Smooth muscle cell (in vitro differentiated cells): Measurements from ENCODE around the gene PRAC1. TPM values are rescaled to one million over a fixed set of nuclear protein-coding genes. Genes with fewer than 3 reads are reported as not detected.

Source experiments
- DNase-seq: peaks from one replicate; lab custom pipeline; 2025; ENCODE audit not compliant: unreplicated experiment; lab: John Stamatoyannopoulos, UW
- H2AFZ ChIP-seq: fragments of 200-600 bp; sonication (generic); 2 replicates; pipeline ENCODE4 v1.6.0; 2016; ENCODE audit warnings: antibody characterized with exemption, low read depth, mild to moderate bottlenecking
- H3F3A ChIP-seq: fragments of 200-600 bp; sonication (generic); 2 replicates; pipeline ENCODE4 v1.6.0; 2017; ENCODE audit warnings: antibody characterized with exemption, low read depth
- H3K27ac ChIP-seq: fragments of 200-600 bp; sonication (generic); 2 replicates; pipeline ENCODE4 v1.5.1; 2016; ENCODE audit warnings: low read depth, mild to moderate bottlenecking
- H3K27me3 ChIP-seq: fragments of 200-600 bp; sonication (generic); 2 replicates; pipeline ENCODE4 v1.6.1; 2016; ENCODE audit warnings: low read depth, mild to moderate bottlenecking
- H3K36me3 ChIP-seq: fragments of 200-600 bp; sonication (generic); 2 replicates; pipeline ENCODE4 v1.5.1; 2016; ENCODE audit warnings: low read depth
- H3K4me1 ChIP-seq: fragments of 200-600 bp; sonication (generic); 2 replicates; pipeline ENCODE4 v1.5.1; 2016; ENCODE audit warnings: low read depth
- H3K4me2 ChIP-seq: fragments of 200-600 bp; sonication (generic); 2 replicates; pipeline ENCODE4 v1.6.0; 2016; ENCODE audit warnings: mild to moderate bottlenecking
- H3K4me3 ChIP-seq: fragments of 200-600 bp; sonication (generic); 2 replicates; pipeline ENCODE4 v1.5.1; 2016; ENCODE audit warnings: mild to moderate bottlenecking
- H3K79me2 ChIP-seq: fragments of 200-600 bp; sonication (generic); 2 replicates; pipeline ENCODE4 v1.6.0; 2016; ENCODE audit warnings: low read depth, mild to moderate bottlenecking
- H3K9ac ChIP-seq: fragments of 200-600 bp; sonication (generic); 2 replicates; pipeline ENCODE4 v1.6.0; 2016; ENCODE audit warnings: low read depth
- H3K9me3 ChIP-seq: fragments of 200-600 bp; sonication (generic); replicated peaks from 2 replicates; pipeline ENCODE4 v1.5.1; 2016; ENCODE audit warnings: low read depth
- H4K20me1 ChIP-seq: fragments of 200-600 bp; sonication (generic); 2 replicates; pipeline ENCODE4 v1.6.0; 2016; ENCODE audit warnings: low read depth
- WGBS: methylation state at CpG from one replicate; pipeline ENCODE4 v1.1.7; 2016; ENCODE audit warnings: low lambda C conversion rate; 5-methylcytosine and 5-hydroxymethylcytosine counted together
- polyA plus RNA-seq: library from polyadenylated mRNA; unstranded; fragments of >200 nt; fragmentation: Nextera tagmentation; extraction: Ambion mirVana; gene quantifications from 2 replicates; pipeline ENCODE4 v1.2.1, GENCODE V29; 2016
- total RNA-seq: library from RNA; depleted of rRNA; stranded (reverse); fragments of >200 nt; gene quantifications from 2 replicates; pipeline ENCODE4 v1.2.3, GENCODE V29; 2014
- TF ChIP-seq, protein P1 (sequence below): fragments of 200-600 bp; sonication (generic); IDR thresholded peaks from 2 replicates; pipeline ENCODE4 v1.5.1; 2017; ENCODE audit warnings: borderline replicate concordance, mild to moderate bottlenecking, antibody characterized with exemption; ENCODE audit not compliant: insufficient read depth, poor library complexity, severe bottlenecking

The PRAC1 gene
- total and polyA plus RNA-seq, 2 experiments from 2014 or later, result 6.5 TPM; not detected in 1

DNA sequence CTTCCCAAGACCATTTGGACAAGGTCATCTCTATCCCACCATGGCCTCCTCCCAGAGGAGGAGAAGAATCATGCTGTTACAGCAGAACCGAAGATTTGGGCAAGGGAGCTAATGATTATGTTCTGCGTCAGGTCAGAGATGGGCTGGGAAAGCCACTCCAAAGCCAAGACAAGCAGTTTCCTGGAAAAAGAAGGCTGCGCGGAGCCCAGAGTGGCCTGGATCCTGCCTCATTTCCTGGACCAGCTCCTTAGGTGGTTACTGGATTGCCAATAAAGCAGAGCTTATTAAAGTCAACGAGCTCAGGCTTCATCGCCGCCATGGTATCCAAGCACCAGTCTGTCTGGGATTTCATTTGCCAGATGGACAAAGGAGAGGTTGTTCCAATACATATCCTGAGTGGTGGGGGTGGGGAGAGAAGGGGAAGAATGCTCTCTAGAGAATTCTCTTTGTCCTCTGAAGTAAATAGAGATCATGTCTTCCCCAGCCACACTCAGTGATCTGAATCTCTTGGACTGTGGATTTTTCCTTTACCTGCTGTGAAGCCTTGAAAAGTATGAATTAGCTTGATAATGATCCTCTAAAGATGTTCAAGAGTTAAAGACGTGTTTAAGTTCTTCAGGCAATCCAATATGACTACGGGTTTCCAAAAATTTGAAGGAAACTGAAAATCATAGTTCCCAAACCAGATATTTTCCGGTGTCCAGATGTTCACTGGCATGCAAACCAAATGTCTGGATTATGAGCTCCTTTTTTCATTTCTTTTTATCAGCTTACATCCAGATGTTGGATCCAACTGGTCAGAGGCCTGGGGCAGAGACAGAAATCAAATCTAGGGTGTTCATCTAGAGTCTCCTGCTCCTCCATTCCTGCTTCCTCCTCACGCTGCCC, 17.7 kb downstream of the PRAC1 start:
- Histone ChIP-seq H3K4me3 (no peak overlapping the region), H3K9me3 (no peaks in the 10 kb centered on the region), H3K36me3 (no peaks in the 10 kb centered on the region), H3K27ac (no peak overlapping the region), H3K79me2 (no peaks in the 10 kb centered on the region), H3F3A (no peaks in the 10 kb centered on the region), H3K27me3 (no peaks in the 10 kb centered on the region), H2AFZ (no peak overlapping the region), H3K4me2 (no peak overlapping the region), H3K4me1 (no peaks in the 10 kb centered on the region), H3K9ac (no peak overlapping the region), H4K20me1 (no peaks in the 10 kb centered on the region)
- no peak for DNase-seq
- WGBS, result 87% methylated on average over 11 of the region's 11 CpGs
- TF ChIP-seq, protein P1, sequence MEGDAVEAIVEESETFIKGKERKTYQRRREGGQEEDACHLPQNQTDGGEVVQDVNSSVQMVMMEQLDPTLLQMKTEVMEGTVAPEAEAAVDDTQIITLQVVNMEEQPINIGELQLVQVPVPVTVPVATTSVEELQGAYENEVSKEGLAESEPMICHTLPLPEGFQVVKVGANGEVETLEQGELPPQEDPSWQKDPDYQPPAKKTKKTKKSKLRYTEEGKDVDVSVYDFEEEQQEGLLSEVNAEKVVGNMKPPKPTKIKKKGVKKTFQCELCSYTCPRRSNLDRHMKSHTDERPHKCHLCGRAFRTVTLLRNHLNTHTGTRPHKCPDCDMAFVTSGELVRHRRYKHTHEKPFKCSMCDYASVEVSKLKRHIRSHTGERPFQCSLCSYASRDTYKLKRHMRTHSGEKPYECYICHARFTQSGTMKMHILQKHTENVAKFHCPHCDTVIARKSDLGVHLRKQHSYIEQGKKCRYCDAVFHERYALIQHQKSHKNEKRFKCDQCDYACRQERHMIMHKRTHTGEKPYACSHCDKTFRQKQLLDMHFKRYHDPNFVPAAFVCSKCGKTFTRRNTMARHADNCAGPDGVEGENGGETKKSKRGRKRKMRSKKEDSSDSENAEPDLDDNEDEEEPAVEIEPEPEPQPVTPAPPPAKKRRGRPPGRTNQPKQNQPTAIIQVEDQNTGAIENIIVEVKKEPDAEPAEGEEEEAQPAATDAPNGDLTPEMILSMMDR, result no peak

DNA sequence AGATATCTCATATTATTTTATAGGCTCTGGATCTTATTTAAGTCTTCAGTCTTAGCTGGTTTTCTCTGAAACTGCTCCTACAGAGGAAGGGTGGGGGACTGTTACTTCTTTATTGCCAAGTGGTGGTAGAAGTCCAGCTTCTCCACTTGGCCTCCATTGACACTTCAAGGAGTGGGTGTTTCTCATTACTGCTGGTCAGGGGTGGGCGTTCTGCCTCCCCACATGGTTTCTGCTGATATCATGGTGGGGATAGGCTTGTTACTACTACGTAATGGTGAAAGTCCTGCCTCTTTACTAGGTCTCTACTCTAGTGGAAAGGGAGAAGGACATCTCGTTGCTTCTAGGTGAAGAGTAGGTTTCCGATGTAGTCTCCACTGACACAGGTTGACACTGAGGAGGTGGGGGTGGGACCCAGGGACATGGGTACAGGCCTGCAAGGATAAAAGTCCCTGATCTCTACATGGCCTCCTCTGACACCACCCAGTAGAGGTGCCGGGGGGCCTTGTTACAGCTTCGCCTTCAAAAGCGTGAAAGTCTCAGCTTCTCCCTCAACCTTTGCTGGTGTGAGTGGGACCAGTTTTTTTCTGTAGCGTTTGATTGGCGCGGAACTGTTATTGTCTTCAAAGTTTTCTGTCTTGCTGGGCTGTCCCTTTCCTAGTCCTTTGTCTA, 20.3 kb downstream of the PRAC1 start:
- Histone ChIP-seq H3K4me3 (no peak overlapping the region), H2AFZ (no peak overlapping the region), H3K36me3 (no peaks in the 10 kb centered on the region), H4K20me1 (no peaks in the 10 kb centered on the region), H3K4me1 (no peaks in the 10 kb centered on the region), H3K79me2 (no peaks in the 10 kb centered on the region), H3K9me3 (no peaks in the 10 kb centered on the region), H3K27ac (no peak overlapping the region), H3K9ac (no peak overlapping the region), H3F3A (no peaks in the 10 kb centered on the region), H3K4me2 (no peak overlapping the region), H3K27me3 (no peaks in the 10 kb centered on the region)
- WGBS, result 98% methylated on average over 10 of the region's 10 CpGs
- no peak for DNase-seq
- TF ChIP-seq, protein P1, result no peak

DNA sequence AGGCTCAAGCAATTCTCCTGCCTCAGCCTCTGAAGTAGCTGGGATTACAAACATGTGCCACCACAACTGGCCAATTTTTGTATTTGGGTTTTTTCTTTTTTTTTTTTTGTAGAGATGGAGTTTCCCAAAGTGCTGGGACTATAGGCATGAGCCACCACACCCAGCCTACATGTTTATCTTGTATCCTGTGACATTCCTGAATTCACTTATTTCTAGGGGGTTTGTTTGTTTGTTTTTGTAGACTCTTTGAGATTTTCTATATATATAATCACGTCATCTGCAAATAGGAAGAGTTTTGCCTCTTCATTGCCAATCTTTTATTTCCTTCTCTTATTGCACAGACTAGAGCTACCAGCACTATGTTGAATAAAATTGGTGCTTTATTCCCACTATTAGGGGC, 29.1 kb downstream of the PRAC1 start:
- H3K36me3 ChIP-seq, result no peaks in the 10 kb centered on the region
- no peak overlapping the region for H3K4me2 ChIP-seq
- DNase-seq, result no peak
- no peaks in the 10 kb centered on the region for H3F3A ChIP-seq
- H3K9ac ChIP-seq, result no peak overlapping the region
- no peak overlapping the region for H2AFZ ChIP-seq
- H3K4me3 ChIP-seq, result no peak overlapping the region
- 83% methylated on average over 1 of the region's 1 CpG for WGBS
- H3K79me2 ChIP-seq, result no peaks in the 10 kb centered on the region
- TF ChIP-seq, protein P1, result no peak
- no peaks in the 10 kb centered on the region for H3K9me3 ChIP-seq
- H3K27me3 ChIP-seq, result no peaks in the 10 kb centered on the region
- H3K27ac ChIP-seq, result no peak overlapping the region
- H4K20me1 ChIP-seq, result no peaks in the 10 kb centered on the region
- no peaks in the 10 kb centered on the region for H3K4me1 ChIP-seq
